ENCODE data around the gene MYL2.

- TF ChIP-seq, protein P1, sequence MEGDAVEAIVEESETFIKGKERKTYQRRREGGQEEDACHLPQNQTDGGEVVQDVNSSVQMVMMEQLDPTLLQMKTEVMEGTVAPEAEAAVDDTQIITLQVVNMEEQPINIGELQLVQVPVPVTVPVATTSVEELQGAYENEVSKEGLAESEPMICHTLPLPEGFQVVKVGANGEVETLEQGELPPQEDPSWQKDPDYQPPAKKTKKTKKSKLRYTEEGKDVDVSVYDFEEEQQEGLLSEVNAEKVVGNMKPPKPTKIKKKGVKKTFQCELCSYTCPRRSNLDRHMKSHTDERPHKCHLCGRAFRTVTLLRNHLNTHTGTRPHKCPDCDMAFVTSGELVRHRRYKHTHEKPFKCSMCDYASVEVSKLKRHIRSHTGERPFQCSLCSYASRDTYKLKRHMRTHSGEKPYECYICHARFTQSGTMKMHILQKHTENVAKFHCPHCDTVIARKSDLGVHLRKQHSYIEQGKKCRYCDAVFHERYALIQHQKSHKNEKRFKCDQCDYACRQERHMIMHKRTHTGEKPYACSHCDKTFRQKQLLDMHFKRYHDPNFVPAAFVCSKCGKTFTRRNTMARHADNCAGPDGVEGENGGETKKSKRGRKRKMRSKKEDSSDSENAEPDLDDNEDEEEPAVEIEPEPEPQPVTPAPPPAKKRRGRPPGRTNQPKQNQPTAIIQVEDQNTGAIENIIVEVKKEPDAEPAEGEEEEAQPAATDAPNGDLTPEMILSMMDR (IDR thresholded peaks at IDR 0.05; ENCODE audit: insufficient read depth, low read depth, low read length), result no peak
- TF ChIP-seq EZH2 (IDR thresholded peaks at IDR 0.05; ENCODE audit: insufficient read depth, low read length), result no peak
Measured at GRCh38 chr12:110883251-110883650, 37.1 kb downstream of the MYL2 start.
